HK-2 (cell line): ENCODE measurements around the gene ANGPTL1.
"Not testable (repeated sequence)": the region's sequence is repeated elsewhere in the genome, so short reads cannot be mapped to it uniquely, and the experiment has no call there.

Source experiments
- DNase-seq: peaks from one replicate; pipeline ENCODE4 v3.0.0-alpha.2; 2018; ENCODE audit not compliant: unreplicated experiment

Gene ANGPTL1

GRCh38 chr1:178867670-178868069, 3.2 kb downstream of the ANGPTL1 start:
- no peak for DNase-seq

- no peak for DNase-seq
These were observed 6.6 kb downstream of the ANGPTL1 start for GRCh38 chr1:178864326-178864725.

GRCh38 chr1:178862864-178863263, 8.0 kb downstream of the ANGPTL1 start:
- DNase-seq = no peak

- DNase-seq = no peak
These were observed 8.5 kb downstream of the ANGPTL1 start for GRCh38 chr1:178862416-178862815.

- no peak for DNase-seq
These were observed 13.8 kb downstream of the ANGPTL1 start for GRCh38 chr1:178857126-178857525.

- DNase-seq = no peak
These were observed 21.0 kb downstream of the ANGPTL1 start for GRCh38 chr1:178849918-178850317.

GRCh38 chr1:178847919-178848318, 23.0 kb downstream of the ANGPTL1 start:
- DNase-seq = not testable (repeated sequence)

- DNase-seq = no peak
These were observed 23.5 kb downstream of the ANGPTL1 start for GRCh38 chr1:178847396-178847849.

- no peak for DNase-seq
These were observed 24.6 kb downstream of the ANGPTL1 start for GRCh38 chr1:178846306-178846705.

- DNase-seq = no peak
These were observed 26.4 kb downstream of the ANGPTL1 start for GRCh38 chr1:178844436-178844835.

- no peak for DNase-seq
These were observed 45.7 kb downstream of the ANGPTL1 start for GRCh38 chr1:178825167-178825566.

GRCh38 chr1:178821134-178821866, 49.6 kb downstream of the ANGPTL1 start:
- DNase-seq = no peak

GRCh38 chr1:178819123-178819522, 51.8 kb downstream of the ANGPTL1 start:
- DNase-seq = no peak

- DNase-seq = no peak
These were observed 52.5 kb downstream of the ANGPTL1 start for GRCh38 chr1:178818416-178818815.

- DNase-seq = no peak
These were observed 60.3 kb downstream of the ANGPTL1 start for GRCh38 chr1:178810585-178810984.

- DNase-seq = no peak
These were observed 62.3 kb downstream of the ANGPTL1 start for GRCh38 chr1:178808529-178808928.

GRCh38 chr1:178806665-178807300, 64.1 kb downstream of the ANGPTL1 start:
- DNase-seq = no peak

GRCh38 chr1:178802873-178803272, 68.0 kb downstream of the ANGPTL1 start:
- DNase-seq = no peak
